Measurements from ENCODE around the gene MIEN1.

- TF ChIP-seq, protein P1, sequence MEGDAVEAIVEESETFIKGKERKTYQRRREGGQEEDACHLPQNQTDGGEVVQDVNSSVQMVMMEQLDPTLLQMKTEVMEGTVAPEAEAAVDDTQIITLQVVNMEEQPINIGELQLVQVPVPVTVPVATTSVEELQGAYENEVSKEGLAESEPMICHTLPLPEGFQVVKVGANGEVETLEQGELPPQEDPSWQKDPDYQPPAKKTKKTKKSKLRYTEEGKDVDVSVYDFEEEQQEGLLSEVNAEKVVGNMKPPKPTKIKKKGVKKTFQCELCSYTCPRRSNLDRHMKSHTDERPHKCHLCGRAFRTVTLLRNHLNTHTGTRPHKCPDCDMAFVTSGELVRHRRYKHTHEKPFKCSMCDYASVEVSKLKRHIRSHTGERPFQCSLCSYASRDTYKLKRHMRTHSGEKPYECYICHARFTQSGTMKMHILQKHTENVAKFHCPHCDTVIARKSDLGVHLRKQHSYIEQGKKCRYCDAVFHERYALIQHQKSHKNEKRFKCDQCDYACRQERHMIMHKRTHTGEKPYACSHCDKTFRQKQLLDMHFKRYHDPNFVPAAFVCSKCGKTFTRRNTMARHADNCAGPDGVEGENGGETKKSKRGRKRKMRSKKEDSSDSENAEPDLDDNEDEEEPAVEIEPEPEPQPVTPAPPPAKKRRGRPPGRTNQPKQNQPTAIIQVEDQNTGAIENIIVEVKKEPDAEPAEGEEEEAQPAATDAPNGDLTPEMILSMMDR (IDR thresholded peaks at IDR 0.05 in 4 of 5, conservative IDR thresholded peaks at IDR 0.05 in 1 of 5) = no peak
- TF ChIP-seq POLR2A (IDR thresholded peaks at IDR 0.05) = no peak
These were observed 6.2 kb upstream of the MIEN1 start for GRCh38 chr17:39736319-39737165.
